Measurements from ENCODE around the gene SFXN3.

DNA sequence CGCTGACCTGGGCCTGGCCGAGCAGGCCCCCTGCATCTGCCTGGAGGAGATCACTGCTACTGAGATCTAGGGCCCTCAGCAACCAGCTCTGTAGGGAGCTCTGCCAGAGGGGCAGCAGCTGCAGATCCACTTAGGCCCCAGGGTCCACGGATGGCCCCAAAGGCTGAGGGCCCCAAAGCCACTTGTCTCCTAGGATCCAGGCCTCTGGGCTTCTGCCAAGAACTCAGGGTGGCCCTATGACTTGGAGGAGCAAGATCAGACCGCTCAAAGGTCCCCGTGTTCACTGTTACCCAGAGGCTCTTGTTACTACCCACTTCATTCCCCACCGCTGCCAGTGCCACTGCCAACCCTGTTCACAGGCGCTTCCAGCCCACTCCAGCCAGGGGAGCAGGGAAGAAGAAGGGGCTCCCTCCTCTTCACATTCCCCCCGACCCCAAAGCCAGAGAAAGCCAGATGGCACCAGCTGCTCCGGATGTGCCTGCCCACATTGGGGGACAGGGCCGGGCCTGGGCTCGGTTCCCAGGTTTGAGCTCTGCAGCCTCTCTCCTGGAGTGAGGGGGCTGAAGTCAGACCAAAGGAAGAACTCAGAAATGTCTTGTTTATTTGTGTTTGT is 23.8 kb upstream of the SFXN3 start:
- TF ChIP-seq EZH2 (optimal IDR thresholded peaks at IDR 0.05; ENCODE audit: low read depth, low read length) = no peak
- TF ChIP-seq, protein P1, sequence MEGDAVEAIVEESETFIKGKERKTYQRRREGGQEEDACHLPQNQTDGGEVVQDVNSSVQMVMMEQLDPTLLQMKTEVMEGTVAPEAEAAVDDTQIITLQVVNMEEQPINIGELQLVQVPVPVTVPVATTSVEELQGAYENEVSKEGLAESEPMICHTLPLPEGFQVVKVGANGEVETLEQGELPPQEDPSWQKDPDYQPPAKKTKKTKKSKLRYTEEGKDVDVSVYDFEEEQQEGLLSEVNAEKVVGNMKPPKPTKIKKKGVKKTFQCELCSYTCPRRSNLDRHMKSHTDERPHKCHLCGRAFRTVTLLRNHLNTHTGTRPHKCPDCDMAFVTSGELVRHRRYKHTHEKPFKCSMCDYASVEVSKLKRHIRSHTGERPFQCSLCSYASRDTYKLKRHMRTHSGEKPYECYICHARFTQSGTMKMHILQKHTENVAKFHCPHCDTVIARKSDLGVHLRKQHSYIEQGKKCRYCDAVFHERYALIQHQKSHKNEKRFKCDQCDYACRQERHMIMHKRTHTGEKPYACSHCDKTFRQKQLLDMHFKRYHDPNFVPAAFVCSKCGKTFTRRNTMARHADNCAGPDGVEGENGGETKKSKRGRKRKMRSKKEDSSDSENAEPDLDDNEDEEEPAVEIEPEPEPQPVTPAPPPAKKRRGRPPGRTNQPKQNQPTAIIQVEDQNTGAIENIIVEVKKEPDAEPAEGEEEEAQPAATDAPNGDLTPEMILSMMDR (IDR thresholded peaks at IDR 0.05; ENCODE audit: low read length) = no peak
